Measurements from ENCODE around the gene FGGY. TPM values are rescaled to one million over a fixed set of nuclear protein-coding genes. Genes with fewer than 3 reads are reported as not detected.
A peak's percentile ranks its signal among the peaks of the same experiment; 100 is the strongest.

Gene FGGY
- total RNA-seq, 4 donors from 2014 or later: 12.4 to 17.5 (median 16.1) TPM

- no peak for DNase-seq (ENCODE audit: low spot score in 2 of 2)
- Histone ChIP-seq H3K36me3 (no peaks in the 10 kb centered on the region), H3K4me1 (peaks cover 19% of the 10 kb centered on the region), H3K9me3 (no peaks in the 10 kb centered on the region), H3K27ac (peak overlapping the region; percentile 69), H3K27me3 (no peaks in the 10 kb centered on the region), H3K4me3 (no peak overlapping the region)
- WGBS: 71% methylated on average over 12 of the region's 12 CpGs
- TF ChIP-seq POLR2AphosphoS5 (IDR thresholded peaks at IDR 0.05) (no peak), CTCF (IDR thresholded peaks at IDR 0.05) (no peak), POLR2A (IDR thresholded peaks at IDR 0.05) (no peak), EP300 (IDR thresholded peaks at IDR 0.05) (no peak)
Measured at GRCh38 chr1:59520827-59521418, 224.0 kb downstream of the FGGY start.

GRCh38 chr1:59521456-59521855, 224.6 kb downstream of the FGGY start:
- Histone ChIP-seq H3K36me3 (no peaks in the 10 kb centered on the region), H3K27me3 (no peaks in the 10 kb centered on the region), H3K4me1 (peaks cover 19% of the 10 kb centered on the region), H3K4me3 (no peak overlapping the region), H3K9me3 (no peaks in the 10 kb centered on the region), H3K27ac (peak overlapping the region; percentile 69)
- no peak for DNase-seq (ENCODE audit: low spot score in 2 of 2)
- WGBS: 74% methylated on average over 2 of the region's 2 CpGs
- TF ChIP-seq POLR2A (IDR thresholded peaks at IDR 0.05) (no peak), EP300 (IDR thresholded peaks at IDR 0.05) (no peak), POLR2AphosphoS5 (IDR thresholded peaks at IDR 0.05) (no peak), CTCF (IDR thresholded peaks at IDR 0.05) (no peak)

DNA sequence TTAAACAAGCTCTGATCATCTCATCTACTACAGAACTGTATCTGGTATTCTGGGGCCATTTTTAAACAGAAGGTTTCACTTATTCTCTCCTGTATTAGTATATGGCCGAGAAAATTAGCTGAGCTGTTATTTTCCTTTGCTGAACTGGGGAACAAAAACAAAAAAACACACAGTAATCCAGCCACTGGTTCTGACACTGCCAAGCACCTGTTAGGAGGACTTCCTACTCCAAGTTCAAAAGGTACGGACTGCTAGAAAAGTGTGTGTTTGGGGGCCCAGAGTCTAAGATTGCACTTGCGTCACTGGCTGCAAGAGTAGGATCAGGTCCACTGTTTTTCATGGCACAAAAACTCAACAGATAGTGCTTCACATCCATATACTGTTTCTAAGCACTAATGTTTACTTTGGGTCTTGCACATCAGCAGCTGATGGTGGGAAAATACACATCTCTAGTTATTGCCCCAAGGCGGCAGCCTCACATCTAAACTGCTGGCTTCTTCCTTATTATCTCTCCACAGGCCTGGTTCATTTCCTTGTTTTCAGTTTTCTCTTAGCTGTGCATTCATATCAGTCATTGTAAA, 226.1 kb downstream of the FGGY start:
- Histone ChIP-seq H3K4me3 (no peak overlapping the region), H3K4me1 (peaks cover 13% of the 10 kb centered on the region), H3K27me3 (no peaks in the 10 kb centered on the region), H3K27ac (no peak overlapping the region), H3K9me3 (no peaks in the 10 kb centered on the region), H3K36me3 (no peaks in the 10 kb centered on the region)
- TF ChIP-seq POLR2A (IDR thresholded peaks at IDR 0.05) (no peak), CTCF (IDR thresholded peaks at IDR 0.05) (no peak), POLR2AphosphoS5 (IDR thresholded peaks at IDR 0.05) (no peak), EP300 (IDR thresholded peaks at IDR 0.05) (no peak)
- DNase-seq (ENCODE audit: low spot score in 2 of 2): no peak
- 90% methylated on average over 4 of the region's 4 CpGs for WGBS

DNA sequence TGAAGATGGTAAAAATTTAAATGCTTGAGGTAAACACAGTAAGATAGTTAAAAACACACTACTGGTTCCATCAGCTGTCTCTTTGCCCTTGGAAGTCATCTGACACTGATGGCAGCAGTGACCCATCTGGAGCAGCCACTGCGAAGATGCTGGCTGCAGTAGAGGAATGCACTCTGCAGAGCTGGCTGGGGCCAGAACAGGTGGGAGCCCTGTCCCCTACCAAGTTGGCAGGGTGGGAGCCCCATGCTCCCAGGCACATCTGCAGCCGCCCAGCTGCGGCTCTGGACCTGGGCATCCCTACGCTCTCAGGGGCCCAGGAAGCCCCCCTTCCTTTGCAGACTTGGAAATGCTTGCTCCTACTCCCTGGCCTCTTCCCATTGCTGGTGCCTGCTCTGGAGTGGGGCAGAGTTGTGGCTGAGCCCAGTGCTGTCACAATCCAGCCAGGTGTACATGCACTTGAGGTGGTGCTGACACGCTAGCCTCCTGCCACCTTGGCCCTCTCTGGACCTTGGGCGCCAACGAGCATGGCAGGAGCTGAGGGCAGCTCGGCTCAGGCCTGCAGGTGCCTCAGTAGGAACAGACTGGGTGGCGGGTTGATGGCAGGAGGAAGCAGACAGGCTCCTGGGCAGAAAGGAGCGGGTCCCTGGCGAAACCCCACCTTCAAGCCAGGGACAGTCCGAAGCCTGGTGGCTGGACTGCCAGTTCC, 227.0 kb downstream of the FGGY start:
- TF ChIP-seq EP300 (IDR thresholded peaks at IDR 0.05): no peak
- no peak for TF ChIP-seq POLR2A (IDR thresholded peaks at IDR 0.05)
- no peak for TF ChIP-seq CTCF (IDR thresholded peaks at IDR 0.05)
- TF ChIP-seq POLR2AphosphoS5 (IDR thresholded peaks at IDR 0.05): no peak
- H3K4me1 ChIP-seq: peaks cover 13% of the 10 kb centered on the region
- no peak for DNase-seq (ENCODE audit: low spot score in 2 of 2)
- no peaks in the 10 kb centered on the region for H3K9me3 ChIP-seq
- H3K4me3 ChIP-seq: no peak overlapping the region
- WGBS: 96% methylated on average over 9 of the region's 12 CpGs
- no peaks in the 10 kb centered on the region for H3K36me3 ChIP-seq
- no peak overlapping the region for H3K27ac ChIP-seq
- H3K27me3 ChIP-seq: no peaks in the 10 kb centered on the region

DNA sequence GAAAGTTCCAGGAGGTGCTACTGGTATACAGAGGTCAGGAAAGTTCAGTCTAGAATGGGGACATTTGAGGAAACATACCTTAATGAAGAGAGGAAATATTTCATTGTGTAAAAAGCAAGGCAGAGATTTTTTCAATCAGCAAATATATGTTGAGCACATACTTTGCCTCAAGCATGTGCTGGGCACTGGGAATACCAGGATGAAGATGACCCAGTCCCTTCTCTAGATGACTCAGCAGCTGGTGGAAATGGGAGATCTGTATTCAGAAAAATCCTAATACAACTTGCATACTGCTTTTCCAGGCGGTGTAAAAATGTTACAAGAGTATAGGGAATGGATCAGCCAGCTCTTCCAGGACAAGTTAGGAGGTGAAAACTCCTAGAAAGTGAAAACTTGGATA, 229.3 kb downstream of the FGGY start:
- DNase-seq (ENCODE audit: low spot score in 2 of 2): no peak
- peaks cover 6% of the 10 kb centered on the region for H3K4me1 ChIP-seq
- H3K4me3 ChIP-seq: no peak overlapping the region
- no peaks in the 10 kb centered on the region for H3K36me3 ChIP-seq
- H3K27ac ChIP-seq: no peak overlapping the region
- H3K27me3 ChIP-seq: no peaks in the 10 kb centered on the region
- WGBS: 100% methylated on average over 1 of the region's 1 CpG
- no peaks in the 10 kb centered on the region for H3K9me3 ChIP-seq
- TF ChIP-seq EP300 (IDR thresholded peaks at IDR 0.05): no peak
- TF ChIP-seq POLR2A (IDR thresholded peaks at IDR 0.05): no peak
- TF ChIP-seq POLR2AphosphoS5 (IDR thresholded peaks at IDR 0.05): no peak
- no peak for TF ChIP-seq CTCF (IDR thresholded peaks at IDR 0.05)
